ENCODE measurements around the gene IRF2BP2.

DNA sequence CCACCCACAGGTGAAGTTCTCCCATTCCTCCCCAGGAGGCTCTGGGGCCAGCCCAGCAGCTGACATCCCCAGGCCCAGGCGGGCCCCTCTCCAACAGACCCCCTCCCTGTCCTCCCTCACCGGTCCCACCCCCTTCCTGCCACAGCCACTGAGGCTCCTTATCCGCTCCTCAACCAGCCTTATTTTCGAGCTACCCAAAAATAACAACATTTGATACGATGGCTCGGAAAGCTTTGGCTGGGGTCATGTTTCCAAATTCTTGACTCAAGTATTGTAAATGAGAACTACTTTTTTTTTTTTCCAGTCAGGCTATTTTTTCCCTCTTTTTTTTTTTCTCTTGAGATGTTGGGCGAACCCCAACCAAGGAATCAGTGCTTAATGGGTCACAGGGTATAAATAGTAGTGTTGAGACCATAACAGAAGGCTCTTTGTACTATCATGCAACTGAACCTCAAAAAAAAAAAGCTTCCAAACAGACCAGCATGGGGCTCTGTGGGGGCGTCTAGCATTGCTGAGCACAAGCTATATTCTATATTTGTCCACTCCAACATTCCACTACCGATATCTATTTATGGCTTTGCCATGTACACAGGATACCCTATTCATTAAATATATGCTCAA lies 27.2 kb downstream of the IRF2BP2 start:
- TF ChIP-seq, protein P1, sequence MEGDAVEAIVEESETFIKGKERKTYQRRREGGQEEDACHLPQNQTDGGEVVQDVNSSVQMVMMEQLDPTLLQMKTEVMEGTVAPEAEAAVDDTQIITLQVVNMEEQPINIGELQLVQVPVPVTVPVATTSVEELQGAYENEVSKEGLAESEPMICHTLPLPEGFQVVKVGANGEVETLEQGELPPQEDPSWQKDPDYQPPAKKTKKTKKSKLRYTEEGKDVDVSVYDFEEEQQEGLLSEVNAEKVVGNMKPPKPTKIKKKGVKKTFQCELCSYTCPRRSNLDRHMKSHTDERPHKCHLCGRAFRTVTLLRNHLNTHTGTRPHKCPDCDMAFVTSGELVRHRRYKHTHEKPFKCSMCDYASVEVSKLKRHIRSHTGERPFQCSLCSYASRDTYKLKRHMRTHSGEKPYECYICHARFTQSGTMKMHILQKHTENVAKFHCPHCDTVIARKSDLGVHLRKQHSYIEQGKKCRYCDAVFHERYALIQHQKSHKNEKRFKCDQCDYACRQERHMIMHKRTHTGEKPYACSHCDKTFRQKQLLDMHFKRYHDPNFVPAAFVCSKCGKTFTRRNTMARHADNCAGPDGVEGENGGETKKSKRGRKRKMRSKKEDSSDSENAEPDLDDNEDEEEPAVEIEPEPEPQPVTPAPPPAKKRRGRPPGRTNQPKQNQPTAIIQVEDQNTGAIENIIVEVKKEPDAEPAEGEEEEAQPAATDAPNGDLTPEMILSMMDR (IDR thresholded peaks at IDR 0.05) = no peak
- no peak for TF ChIP-seq EP300 (IDR thresholded peaks at IDR 0.05; ENCODE audit: low read depth)

All from transverse colon (tissue), 3 donors.